CD4-positive, alpha-beta T cell (primary cell): ENCODE data around the gene HSPA9. TPM values are rescaled to one million over a fixed set of nuclear protein-coding genes. Genes with fewer than 3 reads are reported as not detected.
A peak's percentile ranks its signal among the peaks of the same experiment; 100 is the strongest.

Source experiments
- ATAC-seq: fragments of 200-7000 bp; cut with Tn5 transposase; one replicate; pipeline ENCODE4 v1.10.0; 2022; ENCODE audit warnings: mild to moderate bottlenecking; ENCODE audit not compliant: poor library complexity
- CTCF ChIA-PET: fragments of 350-600 bp; sonication (Branson Sonifier 250); formaldehyde crosslinking; loops from one replicate; lab custom pipeline; 2021; ENCODE audit warnings: antibody characterized with exemption, inconsistent platforms; lab: Charles Lee
- POLR2A ChIA-PET: fragments of 350-600 bp; sonication (Branson Sonifier 250); formaldehyde crosslinking; loops from one replicate; lab custom pipeline; 2021; ENCODE audit warnings: antibody characterized with exemption, inconsistent platforms; lab: Charles Lee
- DNase-seq, 14 experiments: peaks; one replicate each; pipeline ENCODE4 v3.0.0-alpha.2; 2013 to 2020; ENCODE audit warnings: mixed read lengths in 2 of 14
- H3K27ac ChIP-seq, 2 donors: one replicate each; pipeline versions ENCODE4 v1.5.1 to v1.7.0; 2013; ENCODE audit warnings: low read length in 2 of 2, low read depth in 1 of 2, mild to moderate bottlenecking in 1 of 2
- H3K27me3 ChIP-seq, 2 experiments: 1 replicate in 1 of 2; 2 replicates in 1 of 2; pipeline versions ENCODE4 v1.6.1 to v1.7.0; 2013; ENCODE audit warnings: low read length in 2 of 2, control low read depth in 1 of 2, mild to moderate bottlenecking in 1 of 2, moderate library complexity in 1 of 2; ENCODE audit not compliant: insufficient read depth in 2 of 2, control insufficient read depth in 1 of 2
- H3K36me3 ChIP-seq: one replicate; pipeline ENCODE4 v1.6.1; 2013; ENCODE audit warnings: low read length, control low read depth; ENCODE audit not compliant: insufficient read depth
- H3K4me1 ChIP-seq: one replicate; pipeline ENCODE4 v1.6.1; 2013; ENCODE audit warnings: low read length, control low read depth; ENCODE audit not compliant: insufficient read depth
- H3K4me3 ChIP-seq: one replicate; pipeline ENCODE4 v1.5.1; 2013; ENCODE audit warnings: mild to moderate bottlenecking, low read length, moderate library complexity
- H3K9me3 ChIP-seq, 2 experiments: 1 replicate in 1 of 2; 2 replicates in 1 of 2; pipeline versions ENCODE4 v1.6.1 to v1.7.0; 2013; ENCODE audit warnings: low read length in 2 of 2, mild to moderate bottlenecking in 2 of 2, control low read depth in 1 of 2, moderate library complexity in 1 of 2; ENCODE audit not compliant: control insufficient read depth in 1 of 2, insufficient read depth in 1 of 2
- H3K27ac Mint-ChIP-seq: one replicate; pipeline ENCODE4 v1.8.0; 2020; ENCODE audit warnings: mixed read lengths
- H3K27me3 Mint-ChIP-seq: one replicate; pipeline ENCODE4 v1.8.0; 2021; ENCODE audit warnings: mixed read lengths
- H3K36me3 Mint-ChIP-seq: one replicate; pipeline ENCODE4 v1.8.0; 2021; ENCODE audit warnings: low read depth, mixed read lengths
- H3K4me1 Mint-ChIP-seq: one replicate; pipeline ENCODE4 v1.8.0; 2021; ENCODE audit warnings: low read depth, mixed read lengths
- H3K4me3 Mint-ChIP-seq: one replicate; pipeline ENCODE4 v1.8.0; 2020; ENCODE audit warnings: mild to moderate bottlenecking, mixed read lengths
- H3K9me3 Mint-ChIP-seq: one replicate; pipeline ENCODE4 v1.8.0; 2020; ENCODE audit warnings: mixed read lengths
- intact Hi-C, 2 experiments: fragments of 100-400 bp; cut with DNase I in 1 of 2; cut with micrococcal nuclease in 1 of 2; formaldehyde crosslinking; loops; one replicate each; pipeline versions ENCODE4 v1.15.1 to v1.9.0; 2023 to 2025; cut with DNase I, micrococcal nuclease
- total RNA-seq, 174 experiments: library from RNA in 2 of 174; stranded (reverse) in 2 of 174; gene quantifications; one replicate each; pipeline ENCODE4 v1.2.3 and lab custom pipeline; 2021 to 2026
- TF ChIP-seq, protein P1 (sequence below): fragments of 200-600 bp; IDR thresholded peaks from one replicate; pipeline ENCODE4 v1.8.0; 2022; ENCODE audit warnings: antibody characterized with exemption, mild to moderate bottlenecking

Gene HSPA9
- total RNA-seq, 2 experiments from 2014 or later: 354 to 366 TPM

DNA sequence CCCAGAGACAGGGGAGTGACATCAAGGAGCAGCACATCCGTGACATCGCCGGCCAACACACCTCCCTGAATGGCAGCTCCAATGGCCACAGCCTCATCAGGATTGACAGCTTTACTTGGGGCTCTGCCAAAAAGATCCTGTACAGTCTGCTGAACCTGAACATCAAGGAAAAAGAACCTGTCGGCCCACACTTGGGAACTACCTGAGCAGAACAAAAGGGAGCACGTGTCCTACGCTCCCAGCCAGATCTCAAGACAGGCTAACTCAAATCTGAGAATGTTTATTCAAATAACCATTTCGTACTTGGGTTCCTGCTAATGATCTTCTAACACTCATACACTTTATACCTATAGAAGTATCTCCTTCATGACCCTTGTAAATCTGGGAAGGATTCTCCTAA is 15.3 kb downstream of the HSPA9 start:
- ChIA-PET CTCF (interaction anchor here (1.1 to 1.5 kb wide), 2 partner anchors 12 to 19 kb away, joined by 3 to 6 read pairs; no protein-coding TSS in a partner anchor), POLR2A (interaction anchor here (1.4 kb wide), 1 partner anchor 16 kb away, joined by 5 read pairs; the partner anchor contains the start of gene HSPA9)
- intact Hi-C loops: no loop called here
- H3K36me3 Mint-ChIP-seq: peaks cover 96% of the 10 kb centered on the region
- H3K4me1 ChIP-seq: peaks cover 10% of the 10 kb centered on the region
- H3K27ac Mint-ChIP-seq: peak overlapping the region; percentile 9
- no peaks in the 10 kb centered on the region for H3K9me3 Mint-ChIP-seq
- H3K4me3 ChIP-seq: no peak overlapping the region
- no peak overlapping the region for H3K27ac ChIP-seq
- H3K9me3 ChIP-seq: no peaks in the 10 kb centered on the region
- DNase-seq (no peak), ATAC-seq (no peak)
- peaks cover 28% of the 10 kb centered on the region for H3K4me1 Mint-ChIP-seq
- H3K36me3 ChIP-seq: peaks cover 93% of the 10 kb centered on the region
- H3K27me3 ChIP-seq: no peaks in the 10 kb centered on the region
- no peaks in the 10 kb centered on the region for H3K27me3 Mint-ChIP-seq
- TF ChIP-seq, protein P1, sequence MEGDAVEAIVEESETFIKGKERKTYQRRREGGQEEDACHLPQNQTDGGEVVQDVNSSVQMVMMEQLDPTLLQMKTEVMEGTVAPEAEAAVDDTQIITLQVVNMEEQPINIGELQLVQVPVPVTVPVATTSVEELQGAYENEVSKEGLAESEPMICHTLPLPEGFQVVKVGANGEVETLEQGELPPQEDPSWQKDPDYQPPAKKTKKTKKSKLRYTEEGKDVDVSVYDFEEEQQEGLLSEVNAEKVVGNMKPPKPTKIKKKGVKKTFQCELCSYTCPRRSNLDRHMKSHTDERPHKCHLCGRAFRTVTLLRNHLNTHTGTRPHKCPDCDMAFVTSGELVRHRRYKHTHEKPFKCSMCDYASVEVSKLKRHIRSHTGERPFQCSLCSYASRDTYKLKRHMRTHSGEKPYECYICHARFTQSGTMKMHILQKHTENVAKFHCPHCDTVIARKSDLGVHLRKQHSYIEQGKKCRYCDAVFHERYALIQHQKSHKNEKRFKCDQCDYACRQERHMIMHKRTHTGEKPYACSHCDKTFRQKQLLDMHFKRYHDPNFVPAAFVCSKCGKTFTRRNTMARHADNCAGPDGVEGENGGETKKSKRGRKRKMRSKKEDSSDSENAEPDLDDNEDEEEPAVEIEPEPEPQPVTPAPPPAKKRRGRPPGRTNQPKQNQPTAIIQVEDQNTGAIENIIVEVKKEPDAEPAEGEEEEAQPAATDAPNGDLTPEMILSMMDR: no peak
- no peak overlapping the region for H3K4me3 Mint-ChIP-seq

DNA sequence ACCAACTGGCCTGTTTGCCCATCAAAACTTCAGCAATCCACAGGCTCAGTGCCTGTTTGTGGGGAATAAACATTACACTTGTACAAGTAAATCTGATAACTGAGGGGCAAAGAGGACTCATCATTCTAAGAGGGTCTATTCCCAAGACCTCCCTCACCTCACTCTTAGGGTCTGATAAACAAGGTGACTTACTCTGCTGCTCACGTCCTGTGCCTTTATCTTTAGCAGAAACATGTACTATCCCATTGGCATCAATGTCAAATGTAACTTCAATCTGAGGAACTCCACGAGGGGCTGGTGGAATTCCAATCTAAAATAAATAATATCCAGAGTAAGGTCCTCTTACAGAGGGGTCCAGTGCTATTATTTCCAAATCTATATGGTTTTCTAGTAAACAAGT is 17.5 kb downstream of the HSPA9 start:
- H3K36me3 Mint-ChIP-seq: peaks cover 89% of the 10 kb centered on the region
- H3K27ac ChIP-seq: peak overlapping the region in 1 of 2 donors; percentile 29
- no peak overlapping the region for H3K4me3 Mint-ChIP-seq

DNA sequence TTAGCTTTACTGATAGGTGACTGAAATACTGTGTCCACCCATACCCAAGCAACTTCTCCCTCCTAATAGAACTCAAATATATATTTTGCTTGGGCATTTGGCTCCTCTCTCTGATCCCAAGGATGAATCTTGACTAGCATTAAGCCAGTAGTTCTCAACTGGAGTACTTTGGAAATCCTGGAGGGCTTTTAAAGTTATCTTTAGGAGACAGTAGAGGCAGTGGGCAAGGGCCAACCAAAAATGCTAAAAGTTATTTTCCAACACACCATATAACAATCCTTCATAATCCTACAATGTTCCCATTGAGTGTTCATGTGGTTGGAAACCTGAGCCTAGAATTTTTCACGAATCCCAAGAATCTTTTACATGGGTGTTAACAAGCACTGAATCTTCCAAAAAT is 21.1 kb downstream of the HSPA9 start:
- POLR2A ChIA-PET: interaction anchor here (3.0 kb wide), 1 partner anchor 11 kb away, joined by 18 read pairs; the partner anchor contains the start of gene ETF1
- DNase-seq (no peak), ATAC-seq (no peak)
- Histone ChIP-seq H3K9me3 (no peaks in the 10 kb centered on the region), H3K4me3 (no peak overlapping the region), H3K4me1 (no peaks in the 10 kb centered on the region), H3K36me3 (peaks cover 57% of the 10 kb centered on the region), H3K27me3 (no peaks in the 10 kb centered on the region), H3K27ac (no peak overlapping the region)
- Mint-ChIP-seq H3K27me3 (no peaks in the 10 kb centered on the region), H3K9me3 (no peaks in the 10 kb centered on the region), H3K27ac (peak overlapping the region; percentile 42), H3K4me1 (peaks cover 16% of the 10 kb centered on the region), H3K4me3 (no peak overlapping the region), H3K36me3 (peaks cover 66% of the 10 kb centered on the region)
- TF ChIP-seq, protein P1: no peak
- CTCF ChIA-PET: no interaction called here
- intact Hi-C loops: no loop called here

More for the DNA sequence above, 17.5 kb downstream of the HSPA9 start:
- ATAC-seq (no peak), DNase-seq (no peak)
- Histone ChIP-seq H3K4me3 (no peak overlapping the region), H3K9me3 (no peaks in the 10 kb centered on the region), H3K36me3 (peaks cover 85% of the 10 kb centered on the region), H3K4me1 (no peaks in the 10 kb centered on the region), H3K27me3 (no peaks in the 10 kb centered on the region)
- CTCF ChIA-PET: interaction anchor here (1.1 kb wide), 1 partner anchor 10 kb away, joined by 4 read pairs; no protein-coding TSS in a partner anchor
- peaks cover 11% of the 10 kb centered on the region for H3K4me1 Mint-ChIP-seq
- H3K27ac Mint-ChIP-seq: peak overlapping the region; percentile 30
- H3K9me3 Mint-ChIP-seq: no peaks in the 10 kb centered on the region
- H3K27me3 Mint-ChIP-seq: no peaks in the 10 kb centered on the region
- intact Hi-C loops: no loop called here
- TF ChIP-seq, protein P1: no peak
- POLR2A ChIA-PET: no interaction called here
